GM19397 (cell line): Measurements from ENCODE around the gene RNF121.

Experiments used
- ATAC-seq: cut with Tn5 transposase; IDR thresholded peaks from one replicate; pipeline ENCODE4 v1.9.1; 2021; ENCODE audit warnings: mild to moderate bottlenecking, moderate library complexity; ENCODE audit not compliant: unreplicated experiment

Gene RNF121

DNA sequence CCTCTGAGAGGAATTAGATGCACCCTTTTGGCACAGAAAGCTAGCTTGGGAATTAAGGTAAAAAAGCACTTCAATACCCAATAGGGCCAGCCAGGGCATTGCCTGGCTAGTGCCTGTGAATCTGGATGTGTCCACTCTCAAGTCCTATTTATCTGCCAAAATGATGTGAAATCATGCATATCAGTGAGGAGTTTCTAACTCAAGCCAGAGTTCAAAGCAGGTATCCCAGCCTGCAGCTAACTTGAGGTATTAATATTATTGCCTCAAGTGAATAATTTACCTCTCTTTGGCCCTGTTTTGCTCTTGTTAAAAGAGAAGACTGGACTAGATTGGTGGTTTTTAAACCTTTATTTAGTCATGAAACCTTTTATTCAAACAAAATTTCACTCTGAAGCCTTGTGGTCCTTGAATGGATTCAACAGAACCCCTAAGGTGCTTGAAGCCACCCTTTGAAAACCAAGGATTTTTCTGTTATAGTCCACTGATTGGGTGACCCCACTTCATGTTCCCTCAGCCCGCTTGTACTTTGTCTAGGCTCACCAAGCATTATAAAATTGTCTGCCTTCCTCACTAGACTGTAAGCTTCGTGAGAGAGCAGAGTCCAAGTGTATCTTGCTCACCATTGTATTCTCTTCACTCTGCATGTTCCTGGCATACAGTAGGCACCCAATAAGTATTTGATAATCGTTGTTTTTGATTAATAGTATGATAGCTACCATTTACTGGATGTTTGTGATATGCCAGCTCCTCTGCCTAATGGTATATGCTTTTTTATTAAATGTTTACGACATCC lies 4.5 kb downstream of the RNF121 start:
- ATAC-seq = no peak

DNA sequence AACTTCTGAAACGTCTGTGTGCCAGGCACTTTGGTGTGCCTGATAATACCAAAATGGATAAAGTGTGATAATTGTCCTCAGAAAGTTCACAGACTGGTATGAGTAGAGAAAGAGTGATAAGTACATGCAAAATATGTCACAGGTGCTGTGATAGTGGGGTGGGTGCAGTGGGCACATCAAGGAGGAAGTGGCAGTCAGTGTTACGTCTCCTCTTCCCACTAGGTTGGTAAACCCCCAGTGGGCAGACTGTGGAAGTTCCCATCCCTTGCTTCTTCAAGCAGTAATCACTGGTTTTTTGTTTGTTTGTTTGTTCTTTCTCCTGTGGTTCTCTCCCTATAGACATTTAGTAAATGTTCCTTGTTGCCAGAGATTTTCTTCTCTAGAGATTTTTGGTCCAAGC lies 5.4 kb downstream of the RNF121 start:
- no peak for ATAC-seq

DNA sequence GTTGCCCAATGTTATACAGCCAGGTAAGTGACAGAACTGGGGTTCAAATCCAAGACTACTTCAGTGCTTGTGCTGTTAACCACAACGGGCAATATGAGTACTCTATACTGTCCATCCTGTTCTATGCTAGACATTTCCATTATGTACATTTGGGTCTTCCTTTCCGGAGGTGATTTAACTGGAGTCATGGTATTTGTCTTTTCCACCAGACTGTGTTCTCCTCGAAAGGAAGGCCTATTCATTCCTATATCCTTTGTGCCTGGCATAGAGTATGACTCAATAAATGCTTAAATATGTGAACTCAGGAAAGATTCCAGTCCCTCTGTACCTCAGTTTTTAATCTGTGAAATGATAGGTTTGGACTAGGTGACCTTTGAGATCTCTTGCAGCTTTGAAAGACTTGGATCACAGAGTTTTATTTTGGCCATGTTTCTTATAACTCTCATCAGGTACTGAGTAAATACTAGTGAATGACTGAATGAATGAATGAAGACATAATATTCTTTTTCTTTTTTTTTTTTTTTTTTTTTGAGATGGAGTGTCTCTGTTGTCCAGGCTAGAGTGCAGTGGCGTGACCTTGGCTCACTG lies 6.6 kb downstream of the RNF121 start:
- no peak for ATAC-seq

DNA sequence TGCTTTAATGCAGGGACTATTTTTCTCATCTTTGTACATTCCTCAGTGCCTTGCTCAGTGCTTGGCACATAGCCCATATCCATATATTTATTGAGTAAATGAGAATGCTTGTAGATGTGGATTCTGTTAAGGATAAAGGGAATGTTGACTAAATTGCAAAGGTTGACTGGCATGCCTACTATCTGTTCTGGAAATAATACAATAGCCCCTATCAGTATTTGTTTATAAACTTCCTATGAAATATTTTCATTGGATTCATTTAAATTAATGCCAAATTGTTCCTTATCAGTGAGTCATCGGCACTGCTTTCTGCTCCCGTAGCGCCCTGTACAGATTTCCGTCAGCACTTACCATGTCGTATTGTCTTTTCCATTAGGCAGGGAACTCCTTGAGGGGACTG lies 8.0 kb downstream of the RNF121 start:
- ATAC-seq = no peak

DNA sequence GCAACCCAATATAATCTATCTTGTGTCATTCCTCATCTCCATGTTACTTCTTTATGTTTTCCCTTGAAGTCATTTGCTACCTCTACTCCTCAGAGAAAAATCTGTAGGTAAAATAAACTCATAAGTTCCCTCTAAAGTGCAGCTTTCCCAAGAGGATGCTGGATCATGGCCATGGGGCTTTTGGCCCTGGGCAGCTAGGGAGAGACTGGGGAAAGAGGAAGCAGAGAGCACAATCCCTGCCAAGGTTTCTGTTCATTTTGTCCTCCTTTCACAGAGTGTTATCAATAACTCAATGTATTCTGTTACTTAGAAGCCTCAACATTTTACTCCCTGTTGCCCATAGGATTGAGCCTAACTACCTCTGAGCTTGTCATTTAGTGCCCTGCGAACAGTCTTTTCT lies 9.0 kb downstream of the RNF121 start:
- no peak for ATAC-seq

DNA sequence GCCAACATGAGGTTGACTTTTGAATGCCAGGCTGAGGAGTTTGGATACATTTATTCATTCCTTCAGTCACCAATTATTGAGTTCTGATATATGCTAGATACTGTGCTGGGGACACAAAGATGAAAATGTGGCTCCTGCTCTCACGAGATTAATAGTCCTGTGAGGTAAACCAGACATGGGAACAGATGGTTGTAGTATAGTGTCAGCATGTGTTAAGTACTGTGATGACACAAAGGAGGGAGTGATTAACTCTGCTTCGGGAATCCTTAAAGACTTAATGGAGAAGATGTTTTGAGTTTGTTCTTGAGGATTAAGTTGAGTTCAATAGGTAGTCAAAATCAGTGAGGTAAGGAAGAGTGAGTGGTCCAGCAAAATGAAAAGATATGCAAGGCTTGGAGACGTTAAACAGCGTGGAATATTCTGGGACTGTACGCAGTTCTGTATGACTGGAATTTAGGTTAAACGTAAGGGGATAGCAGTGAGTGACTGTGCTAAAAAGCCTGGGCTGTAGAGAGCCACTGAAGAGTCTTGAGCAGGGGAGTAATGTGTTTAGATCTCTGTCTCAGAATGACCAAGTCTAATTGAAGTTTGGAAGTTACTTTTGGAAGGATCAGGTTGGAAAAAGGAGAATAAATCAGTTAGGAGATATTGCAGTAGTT lies 11.8 kb downstream of the RNF121 start:
- ATAC-seq = no peak

DNA sequence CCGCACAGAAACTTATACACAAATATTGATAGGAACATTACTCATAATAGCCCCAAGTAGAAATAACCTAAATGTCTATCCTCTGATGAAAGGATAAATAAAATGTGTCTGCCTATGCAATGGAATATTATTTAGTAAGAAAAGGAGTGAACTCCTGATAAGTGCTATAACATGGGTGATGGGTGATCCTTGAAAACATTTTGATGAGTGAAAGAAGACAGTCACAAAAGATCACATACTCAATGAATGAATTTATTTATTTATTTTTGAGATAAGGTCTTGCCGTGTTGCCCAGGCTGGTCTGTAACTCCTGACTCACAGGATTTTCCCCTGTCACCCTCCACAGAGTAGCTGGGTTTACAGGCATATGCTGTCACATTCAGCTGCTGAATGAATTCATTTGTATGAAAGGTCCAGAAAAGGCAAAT lies 17.3 kb downstream of the RNF121 start:
- ATAC-seq = no peak

DNA sequence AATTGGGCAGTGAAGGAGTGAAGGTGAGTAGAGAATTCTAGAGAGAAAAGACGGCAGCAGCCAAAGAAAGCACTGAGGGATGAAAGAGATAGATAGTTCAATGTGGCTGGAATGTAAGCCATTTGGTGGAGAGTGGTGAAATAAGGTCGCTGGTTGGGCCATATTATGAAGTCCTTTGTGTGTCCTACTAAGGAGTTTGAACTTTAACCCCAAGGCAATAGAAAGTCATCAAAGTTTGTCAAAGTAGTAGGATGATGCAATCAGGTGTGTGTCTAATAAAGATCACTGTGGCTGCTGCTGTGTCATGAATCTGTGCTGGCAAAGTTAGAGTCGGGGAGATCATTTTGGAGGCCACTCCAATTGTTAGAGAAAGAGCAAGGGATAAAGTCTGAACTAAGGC lies 18.7 kb downstream of the RNF121 start:
- no peak for ATAC-seq

DNA sequence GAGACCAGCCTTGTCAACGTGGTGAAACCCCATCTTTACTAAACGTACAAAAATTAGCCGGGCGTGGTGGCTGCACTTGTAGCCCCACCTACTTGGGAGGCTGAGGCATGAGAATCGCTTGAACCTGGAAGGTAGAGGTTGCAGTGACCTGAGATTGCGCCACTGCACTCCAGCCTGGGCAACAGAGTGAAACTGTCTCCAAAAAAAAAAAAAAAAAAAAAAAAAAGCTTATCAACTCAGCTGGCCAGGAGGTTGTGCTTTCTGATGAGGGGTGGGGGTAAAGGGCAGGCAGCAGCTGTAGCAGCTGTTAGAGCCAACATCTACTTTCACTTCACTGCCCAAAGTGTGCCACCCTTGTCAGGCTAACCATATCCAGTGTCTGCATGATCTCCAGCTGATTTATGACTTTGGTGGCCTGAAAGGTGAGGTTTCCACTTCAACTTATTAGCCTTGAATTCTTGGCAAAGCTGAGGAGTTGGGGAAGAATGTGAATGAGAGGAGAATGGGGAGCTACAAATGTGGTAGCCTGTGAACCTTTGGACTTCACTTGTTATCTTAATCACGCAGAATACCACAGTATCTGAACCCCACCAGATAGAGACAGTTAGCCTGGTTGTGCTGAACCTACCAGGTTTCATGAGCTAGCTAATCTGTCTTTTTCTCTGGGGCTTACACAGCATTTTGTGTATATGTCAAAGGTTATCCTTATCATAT lies 19.6 kb downstream of the RNF121 start:
- no peak for ATAC-seq

DNA sequence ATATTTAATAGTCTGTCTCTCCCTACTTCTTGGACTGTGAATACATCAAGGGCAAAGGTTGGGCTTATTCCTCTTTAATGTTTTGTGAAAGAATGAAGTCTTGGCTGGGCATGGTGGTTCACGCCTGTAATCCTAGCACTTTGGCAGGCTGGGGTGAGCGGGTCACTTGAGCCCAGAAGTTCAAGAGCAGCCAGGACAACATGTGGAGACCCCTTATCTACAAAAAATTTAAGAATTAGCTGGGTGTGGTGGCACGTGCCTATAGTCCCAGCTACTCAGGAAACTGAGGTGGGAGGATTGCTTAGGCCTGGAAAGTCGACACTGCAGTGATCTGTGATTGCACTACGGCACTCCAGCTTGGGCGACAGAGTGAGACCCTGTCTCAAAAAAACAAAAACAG lies 20.2 kb downstream of the RNF121 start:
- ATAC-seq = no peak

DNA sequence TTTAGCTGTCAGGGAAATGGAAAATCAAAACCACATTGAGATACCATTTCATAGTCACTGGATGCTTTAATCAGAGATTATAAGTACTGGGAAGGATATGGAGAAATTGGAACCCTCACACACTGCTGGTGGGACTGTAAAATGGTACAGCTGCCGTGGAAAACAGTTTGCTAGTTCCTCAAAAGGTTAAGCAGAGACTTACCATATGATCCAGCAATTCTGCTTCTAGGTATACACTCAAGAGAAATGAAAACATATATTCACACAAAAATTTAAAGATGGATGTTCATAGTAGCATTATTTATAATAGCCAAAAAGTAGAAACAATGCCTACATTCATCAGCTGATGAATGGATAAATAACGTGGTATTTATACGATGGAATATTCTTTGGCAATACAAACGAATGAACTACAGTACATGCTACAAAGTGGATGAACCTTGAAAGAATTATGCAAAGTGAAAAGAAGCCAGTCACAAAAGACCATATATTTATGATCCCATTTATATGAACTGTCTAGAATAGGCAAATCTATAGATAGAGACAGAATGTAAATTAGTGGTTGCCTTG lies 23.0 kb downstream of the RNF121 start:
- ATAC-seq = no peak

DNA sequence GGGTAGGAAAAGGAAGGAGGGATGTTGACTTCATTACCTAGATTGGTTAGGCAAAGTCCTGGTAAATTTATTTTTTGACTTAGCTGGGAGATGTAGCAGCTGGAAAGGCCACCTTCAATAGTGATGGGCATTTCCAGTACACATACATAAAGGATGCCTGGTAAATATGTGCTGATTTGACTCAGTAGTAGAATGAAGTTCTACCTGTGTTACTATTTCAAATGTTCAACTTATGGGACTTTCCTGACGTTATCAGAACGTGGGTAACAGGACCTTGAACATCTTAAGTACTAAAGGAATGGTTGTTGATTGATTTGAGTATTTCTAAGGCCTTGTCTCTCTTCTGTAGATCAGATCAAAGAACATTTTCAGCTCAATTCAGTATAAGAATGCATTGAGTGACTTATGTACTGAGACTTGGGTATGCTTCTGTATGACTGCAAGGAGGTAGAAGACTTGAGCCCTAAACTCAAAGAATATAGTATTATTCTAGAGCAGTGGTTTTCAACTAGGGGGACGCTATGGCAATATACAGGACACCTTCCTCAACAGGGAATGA lies 27.1 kb downstream of the RNF121 start:
- no peak for ATAC-seq

DNA sequence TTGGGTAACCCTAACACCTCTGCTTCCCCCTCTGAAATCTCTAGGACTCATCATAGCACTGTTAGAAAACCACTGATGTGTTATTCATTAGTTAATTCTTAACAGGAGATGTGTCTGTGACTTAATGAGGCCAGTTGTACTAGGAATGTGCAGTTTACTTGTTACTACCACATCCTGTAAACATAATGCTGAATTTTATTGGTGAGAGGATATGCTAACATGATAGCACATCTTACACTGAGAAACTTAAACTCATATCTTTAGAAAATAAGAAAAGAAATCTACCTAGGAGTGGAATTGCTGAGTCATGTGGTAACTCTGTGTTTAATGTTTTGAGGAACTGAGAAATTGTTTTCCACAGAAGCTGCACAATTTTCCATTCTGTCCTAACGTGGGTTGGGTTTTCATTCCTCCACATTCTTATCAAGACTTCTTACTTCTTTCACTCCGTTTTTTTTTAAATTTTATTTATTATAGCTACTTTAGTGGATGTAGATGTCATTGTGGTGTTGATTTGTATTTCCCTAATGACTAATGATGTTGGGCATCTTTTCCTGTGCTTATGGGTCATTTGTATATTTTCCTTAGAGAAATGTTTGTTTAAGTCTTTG lies 33.7 kb downstream of the RNF121 start:
- no peak for ATAC-seq

DNA sequence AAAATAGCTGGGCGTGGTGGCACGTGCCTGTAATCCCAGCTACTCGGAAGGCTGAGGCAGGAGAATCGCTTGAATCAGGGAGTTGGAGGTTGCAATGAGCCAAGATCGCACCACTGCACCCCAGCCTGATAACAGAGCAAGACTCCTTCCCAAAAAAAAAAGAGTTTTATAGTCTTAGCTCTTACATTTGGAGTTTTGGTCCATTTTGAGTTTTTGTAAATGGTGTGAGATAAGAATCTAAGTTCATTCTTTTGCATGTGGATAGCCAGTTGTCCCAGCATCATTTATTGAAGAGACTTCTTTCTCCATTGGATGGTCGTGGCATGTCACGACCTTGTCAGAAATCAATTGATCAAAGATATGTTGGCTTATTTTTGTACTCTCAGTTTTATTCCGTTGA lies 34.6 kb downstream of the RNF121 start:
- ATAC-seq = no peak

DNA sequence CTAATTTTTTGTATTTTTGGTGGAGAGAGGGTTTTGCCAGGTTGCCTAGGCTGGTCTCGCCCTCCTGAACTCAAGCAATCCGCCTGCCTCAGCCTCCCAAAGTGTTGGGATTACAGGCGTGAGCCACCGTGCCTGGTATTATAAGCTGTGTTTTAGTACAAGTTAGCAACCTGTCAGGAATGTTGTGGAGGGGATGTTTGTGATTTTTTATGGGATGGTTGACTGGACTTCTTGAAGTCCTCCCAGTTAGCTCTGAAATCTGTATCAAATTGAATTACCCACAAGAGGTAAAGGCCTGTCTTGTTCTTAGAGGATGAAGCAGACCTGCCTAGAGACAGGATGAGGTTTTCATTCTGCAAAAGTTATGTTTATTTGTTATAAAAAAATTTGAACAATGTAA lies 35.8 kb downstream of the RNF121 start:
- ATAC-seq = no peak

DNA sequence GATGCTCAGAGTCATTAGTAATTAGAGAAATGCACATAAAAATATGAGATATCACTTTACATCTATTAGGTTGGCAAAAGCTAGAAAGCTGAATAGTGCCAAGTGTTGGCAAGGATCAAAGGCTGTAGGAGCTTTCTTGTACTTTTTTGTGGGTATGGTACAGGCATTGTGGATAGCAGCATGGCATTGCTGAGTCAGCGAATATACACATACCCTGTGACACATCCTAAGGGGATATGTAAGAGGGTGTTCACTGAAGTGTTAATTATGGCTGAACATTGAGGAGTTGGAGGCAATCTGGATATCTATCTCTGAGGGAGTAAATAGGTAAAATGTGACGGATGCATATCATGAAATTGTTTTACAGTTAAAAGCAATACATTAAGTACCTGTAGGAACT lies 42.8 kb downstream of the RNF121 start:
- no peak for ATAC-seq

DNA sequence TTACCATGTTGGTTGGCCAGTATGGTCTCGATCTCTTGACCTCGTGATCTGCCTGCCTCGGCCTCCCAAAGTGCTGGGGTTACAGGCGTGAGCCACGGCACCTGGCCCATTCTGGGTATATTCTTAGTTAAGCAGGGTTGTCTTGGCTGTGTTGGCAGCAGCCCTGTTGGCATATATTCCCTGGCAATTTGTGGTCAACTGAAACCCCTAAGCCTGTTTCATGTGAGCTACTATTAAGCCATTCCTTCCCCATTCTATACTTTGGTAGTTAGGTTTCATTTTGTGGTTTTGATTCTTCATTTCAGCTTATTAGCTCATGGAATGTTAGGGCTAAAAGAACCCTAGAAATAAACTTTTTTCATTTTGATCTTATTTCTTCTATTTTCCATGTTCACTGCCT lies 47.7 kb downstream of the RNF121 start:
- no peak for ATAC-seq

DNA sequence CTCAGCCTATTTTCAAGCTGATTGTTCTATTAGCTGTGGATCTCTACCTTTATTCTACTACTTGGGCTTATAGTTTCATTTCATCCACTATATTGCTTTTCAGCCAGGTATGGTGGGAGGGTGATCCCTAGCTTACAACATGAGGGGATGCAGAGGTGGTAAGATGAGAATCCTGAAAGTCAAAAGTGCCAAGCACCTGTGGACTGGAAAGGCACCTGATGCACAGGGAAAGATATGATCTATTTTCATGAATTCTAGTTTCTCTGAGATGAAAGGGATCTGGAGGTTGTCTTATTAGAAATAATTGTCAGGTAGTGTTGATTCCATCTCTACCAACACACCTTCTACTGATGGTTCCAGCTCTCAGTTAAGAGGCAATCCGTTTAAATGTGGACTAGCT lies 48.2 kb downstream of the RNF121 start:
- ATAC-seq = no peak

DNA sequence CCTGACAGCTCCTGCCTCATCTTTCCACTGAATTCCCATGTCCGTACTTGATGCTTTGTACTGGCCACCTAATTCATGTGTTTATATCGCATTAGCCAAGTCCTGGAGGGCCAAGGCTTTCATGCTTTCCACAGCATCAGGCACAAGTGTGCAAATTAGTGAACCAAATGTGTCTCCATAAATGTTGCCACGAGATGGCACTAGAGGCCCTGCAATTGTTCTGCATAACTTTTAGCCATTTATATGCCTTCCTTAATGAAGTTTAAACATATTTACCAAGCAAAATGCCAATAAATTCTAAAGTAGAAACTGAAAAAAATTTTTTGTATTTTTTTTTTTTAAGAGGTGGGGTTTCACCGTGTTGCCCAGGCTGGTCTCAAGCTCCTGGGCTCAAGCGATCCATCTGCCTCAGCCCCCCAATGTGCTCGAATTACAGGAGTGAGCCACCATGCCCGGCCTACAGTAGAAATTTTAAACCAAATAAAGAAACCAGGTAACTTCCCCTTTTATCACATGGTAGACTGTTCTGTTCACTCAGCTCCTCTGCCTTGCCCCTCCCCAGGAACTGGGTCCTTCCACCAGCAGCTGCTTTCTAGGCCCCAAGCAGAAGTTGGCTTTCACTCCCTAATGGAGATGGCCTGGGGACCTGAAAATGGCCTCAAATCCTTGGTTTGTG lies 49.0 kb downstream of the RNF121 start:
- ATAC-seq = no peak

DNA sequence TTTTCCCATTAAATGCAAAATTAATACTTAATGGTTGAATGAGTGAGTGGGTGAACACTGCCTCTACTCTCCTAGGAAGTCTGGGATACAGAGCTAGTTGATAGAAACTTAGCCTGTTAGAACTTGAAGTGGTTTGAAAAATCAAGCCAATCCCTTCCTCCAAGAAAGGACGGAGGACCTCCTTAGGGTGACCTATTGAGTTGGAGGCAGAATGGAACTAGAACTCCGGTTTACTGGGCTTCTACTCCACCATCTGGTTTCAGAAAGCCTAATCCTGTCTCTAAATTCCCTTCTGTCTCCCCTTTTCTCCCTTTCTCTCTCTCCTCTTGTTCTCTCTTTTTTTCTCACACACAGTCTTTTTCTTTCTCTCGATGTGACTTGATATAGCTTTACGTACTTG lies 50.2 kb downstream of the RNF121 start:
- ATAC-seq = no peak
